Esophagus (tissue), 2 donors: ENCODE results near the gene GPR68. TPM values are rescaled to one million over a fixed set of nuclear protein-coding genes. Genes with fewer than 3 reads are reported as not detected.
A peak's percentile ranks its signal among the peaks of the same experiment; 100 is the strongest.
"Not testable (repeated sequence)": the region's sequence is repeated elsewhere in the genome, so short reads cannot be mapped to it uniquely, and the experiment has no call there.

Source experiments
- H3K27ac ChIP-seq, 2 donors: one replicate each; pipeline ENCODE4 v1.5.1; 2013; ENCODE audit warnings: low read depth in 2 of 2, mild to moderate bottlenecking in 2 of 2, inconsistent platforms in 1 of 2, low read length in 1 of 2, moderate library complexity in 1 of 2
- H3K27me3 ChIP-seq, 2 donors: one replicate each; pipeline ENCODE4 v1.6.1; 2013; ENCODE audit warnings: low read length in 2 of 2, control low read depth in 1 of 2, mild to moderate bottlenecking in 1 of 2; ENCODE audit not compliant: insufficient read depth in 2 of 2, control insufficient read depth in 1 of 2
- H3K36me3 ChIP-seq, 2 donors: one replicate each; pipeline ENCODE4 v1.6.1; 2013; ENCODE audit warnings: low read length in 1 of 2; ENCODE audit not compliant: control insufficient read depth in 2 of 2, insufficient read depth in 2 of 2
- H3K4me1 ChIP-seq, 2 donors: one replicate each; pipeline ENCODE4 v1.6.1; 2013; ENCODE audit warnings: low read length in 1 of 2; ENCODE audit not compliant: control insufficient read depth in 2 of 2, insufficient read depth in 2 of 2
- H3K4me3 ChIP-seq, 2 donors: one replicate each; pipeline ENCODE4 v1.5.1; 2013; ENCODE audit warnings: low read length in 2 of 2, mild to moderate bottlenecking in 2 of 2, low read depth in 1 of 2, moderate library complexity in 1 of 2
- H3K9me3 ChIP-seq, 2 donors: one replicate each; pipeline ENCODE4 v1.6.1; 2013; ENCODE audit warnings: mild to moderate bottlenecking in 2 of 2, low read depth in 1 of 2, low read length in 1 of 2, moderate library complexity in 1 of 2; ENCODE audit not compliant: control insufficient read depth in 2 of 2, insufficient read depth in 1 of 2
- WGBS, 2 donors: extraction: QIAGEN DNeasy Blood & Tissue Kit; methylation state at CpG; one replicate each; pipeline ENCODE4 v1.1.7; 2013; 5-methylcytosine and 5-hydroxymethylcytosine counted together
- polyA plus RNA-seq, 2 donors: library from polyadenylated mRNA; stranded (reverse); fragments of 200-250 nt; gene quantifications; one replicate each; pipeline ENCODE4 v1.2.3, GENCODE V29; 2013
- donor health status: healthy with polysubstance abuse.
- donor health status: Bipolar disorder and iron deficiency.

Gene GPR68
- polyA plus RNA-seq, 2 donors: 0.71 to 4.8 TPM

DNA sequence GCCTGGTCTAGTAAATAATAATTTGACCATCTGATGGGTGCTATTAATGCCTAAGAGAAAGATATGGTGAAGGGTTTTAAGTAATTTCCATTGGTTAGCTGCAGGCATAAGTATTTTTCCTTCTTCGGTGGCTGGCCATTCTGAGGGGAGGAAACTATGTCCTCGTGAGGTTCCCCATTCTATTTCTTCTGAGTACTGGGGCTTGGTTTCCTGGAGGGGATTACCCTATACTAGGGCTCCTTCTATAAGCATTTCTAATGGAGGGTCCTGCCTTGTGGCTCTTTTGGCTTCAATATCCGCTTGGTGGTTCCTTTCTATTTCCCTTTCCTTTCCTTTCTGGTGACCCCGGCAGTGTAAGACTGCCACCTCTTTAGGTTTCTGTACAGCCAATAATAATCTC lies 18.1 kb downstream of the GPR68 start:
- H3K4me1 ChIP-seq, H3K27me3 ChIP-seq, H3K4me3 ChIP-seq, H3K27ac ChIP-seq, H3K9me3 ChIP-seq: not testable (repeated sequence)
- 79 to 85% methylated on average over 4 of the region's 4 CpGs for WGBS, 2 donors
- peaks cover 4 to 10% of the 10 kb centered on the region in 2 donors for H3K36me3 ChIP-seq

DNA sequence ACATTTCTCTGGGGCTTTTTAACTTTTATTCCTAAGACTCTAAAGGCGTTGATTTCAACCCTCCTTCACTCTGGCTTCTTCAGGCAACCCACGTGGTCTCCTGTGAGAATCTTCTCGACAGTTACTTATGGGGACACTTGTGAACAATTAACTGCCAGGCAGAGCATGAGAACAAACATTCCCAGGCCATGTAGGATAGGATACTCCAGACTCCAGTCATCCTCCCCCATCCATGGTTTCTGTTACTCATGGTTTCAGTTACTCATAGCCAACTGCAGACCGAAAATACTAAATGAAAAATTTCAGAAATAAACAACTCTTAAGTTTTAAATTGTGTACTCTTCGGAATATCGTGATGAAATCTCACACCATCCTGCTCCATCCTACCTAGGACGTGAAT lies 19.5 kb downstream of the GPR68 start:
- H3K36me3 ChIP-seq: peaks cover 4 to 10% of the 10 kb centered on the region in 2 donors
- no peaks in the 10 kb centered on the region for H3K27me3 ChIP-seq
- H3K9me3 ChIP-seq: no peaks in the 10 kb centered on the region
- peaks cover 2 to 3% of the 10 kb centered on the region in 2 donors for H3K4me1 ChIP-seq
- no peak overlapping the region for H3K27ac ChIP-seq
- WGBS, 2 donors: 90 to 93% methylated on average over 7 of the region's 7 CpGs
- no peak overlapping the region for H3K4me3 ChIP-seq

DNA sequence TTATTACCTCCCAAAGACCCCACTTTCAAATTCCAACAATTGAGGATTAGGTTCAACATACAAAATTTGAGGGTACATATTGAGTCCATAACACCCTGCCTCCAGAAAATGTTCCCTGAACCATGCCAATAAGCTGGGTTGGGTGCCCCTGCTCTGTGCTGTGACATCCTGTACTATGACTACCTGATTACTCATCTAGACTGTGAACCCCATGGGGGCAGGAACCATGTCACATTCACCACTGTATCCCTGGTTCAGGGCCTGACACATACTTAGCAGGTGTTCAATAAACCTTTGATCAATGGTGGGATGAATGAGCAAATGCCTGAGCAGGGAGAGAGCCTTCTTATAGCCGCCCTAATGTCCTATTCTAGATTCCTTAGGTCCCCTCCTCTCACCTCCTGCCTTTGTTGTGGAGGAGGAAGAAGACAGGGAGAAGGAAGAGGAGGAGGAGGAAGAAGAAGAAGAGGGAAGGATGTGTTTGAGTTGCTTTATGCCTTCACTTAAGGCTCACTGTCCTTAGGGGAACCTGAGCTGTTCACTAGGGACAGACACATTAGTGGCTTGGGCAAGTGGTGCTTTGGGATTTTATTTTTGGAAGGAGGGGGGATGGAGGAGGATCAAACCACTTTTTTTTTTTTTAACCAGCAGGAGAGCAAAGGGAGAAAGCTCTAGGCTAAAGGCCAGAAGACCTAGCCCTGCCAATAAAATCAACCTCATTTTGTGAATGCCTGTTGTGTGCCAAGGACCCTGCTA lies 21.3 kb downstream of the GPR68 start:
- Histone ChIP-seq H3K27me3 (no peaks in the 10 kb centered on the region), H3K4me3 (no peak overlapping the region), H3K36me3 (peaks cover 4 to 8% of the 10 kb centered on the region in 2 donors), H3K4me1 (peaks cover 2 to 7% of the 10 kb centered on the region in 2 donors), H3K9me3 (no peaks in the 10 kb centered on the region), H3K27ac (peak overlapping the region in 1 of 2 donors; percentile 35)
- WGBS, 2 donors: 90 to 100% methylated on average over 1 of the region's 1 CpG

DNA sequence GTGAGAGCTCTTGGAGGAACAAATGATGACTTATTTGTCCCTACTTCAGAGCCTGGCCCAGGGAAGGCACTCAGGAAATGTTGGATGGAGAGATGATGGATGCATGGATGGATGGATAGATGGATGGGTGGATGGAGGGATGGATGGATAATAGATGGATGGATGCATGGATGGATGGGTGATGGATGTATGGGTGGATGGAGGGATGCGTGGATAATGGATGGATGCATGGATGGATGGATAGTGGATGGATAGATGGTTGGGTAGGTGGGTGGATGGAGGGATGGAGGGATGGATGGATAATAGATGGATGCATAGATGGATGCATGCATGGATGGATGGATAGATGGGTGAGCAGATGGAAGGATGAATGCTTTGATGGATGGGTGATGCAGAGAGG lies 23.2 kb downstream of the GPR68 start:
- peak overlapping the region; percentile 65 to 89 for H3K27ac ChIP-seq
- no peaks in the 10 kb centered on the region for H3K27me3 ChIP-seq
- H3K9me3 ChIP-seq: no peaks in the 10 kb centered on the region
- peaks cover 4 to 14% of the 10 kb centered on the region in 2 donors for H3K36me3 ChIP-seq
- 97 to 100% methylated on average over 1 of the region's 1 CpG for WGBS, 2 donors
- H3K4me3 ChIP-seq: no peak overlapping the region
- H3K4me1 ChIP-seq: peaks cover 2 to 7% of the 10 kb centered on the region in 2 donors

DNA sequence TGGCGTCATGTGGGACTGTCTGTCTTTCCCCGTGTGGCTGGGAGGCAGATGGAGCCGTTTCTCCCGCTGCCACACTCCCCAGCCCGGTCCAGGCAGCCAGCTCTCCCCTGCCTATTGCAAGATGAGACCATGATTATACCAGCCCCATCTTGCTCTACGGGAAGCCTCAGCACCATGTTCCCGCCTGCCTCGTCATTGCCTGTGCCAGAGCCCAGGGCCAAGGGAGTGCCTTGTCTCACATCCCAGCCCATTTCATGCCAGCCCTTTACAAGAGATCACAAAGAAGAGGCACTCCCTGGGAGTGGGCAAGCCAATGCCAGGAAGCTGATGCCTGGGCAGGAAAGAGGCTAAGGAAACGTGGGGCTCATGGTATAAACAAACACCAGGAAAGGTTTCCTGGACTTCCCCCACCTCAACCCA lies 23.9 kb downstream of the GPR68 start:
- Histone ChIP-seq H3K27ac (peak overlapping the region; percentile 69 to 89), H3K4me3 (no peak overlapping the region), H3K9me3 (no peaks in the 10 kb centered on the region), H3K27me3 (no peaks in the 10 kb centered on the region), H3K36me3 (peaks cover 6 to 19% of the 10 kb centered on the region in 2 donors), H3K4me1 (peaks cover 2 to 7% of the 10 kb centered on the region in 2 donors)
- WGBS, 2 donors: 48 to 66% methylated on average over 9 of the region's 9 CpGs

DNA sequence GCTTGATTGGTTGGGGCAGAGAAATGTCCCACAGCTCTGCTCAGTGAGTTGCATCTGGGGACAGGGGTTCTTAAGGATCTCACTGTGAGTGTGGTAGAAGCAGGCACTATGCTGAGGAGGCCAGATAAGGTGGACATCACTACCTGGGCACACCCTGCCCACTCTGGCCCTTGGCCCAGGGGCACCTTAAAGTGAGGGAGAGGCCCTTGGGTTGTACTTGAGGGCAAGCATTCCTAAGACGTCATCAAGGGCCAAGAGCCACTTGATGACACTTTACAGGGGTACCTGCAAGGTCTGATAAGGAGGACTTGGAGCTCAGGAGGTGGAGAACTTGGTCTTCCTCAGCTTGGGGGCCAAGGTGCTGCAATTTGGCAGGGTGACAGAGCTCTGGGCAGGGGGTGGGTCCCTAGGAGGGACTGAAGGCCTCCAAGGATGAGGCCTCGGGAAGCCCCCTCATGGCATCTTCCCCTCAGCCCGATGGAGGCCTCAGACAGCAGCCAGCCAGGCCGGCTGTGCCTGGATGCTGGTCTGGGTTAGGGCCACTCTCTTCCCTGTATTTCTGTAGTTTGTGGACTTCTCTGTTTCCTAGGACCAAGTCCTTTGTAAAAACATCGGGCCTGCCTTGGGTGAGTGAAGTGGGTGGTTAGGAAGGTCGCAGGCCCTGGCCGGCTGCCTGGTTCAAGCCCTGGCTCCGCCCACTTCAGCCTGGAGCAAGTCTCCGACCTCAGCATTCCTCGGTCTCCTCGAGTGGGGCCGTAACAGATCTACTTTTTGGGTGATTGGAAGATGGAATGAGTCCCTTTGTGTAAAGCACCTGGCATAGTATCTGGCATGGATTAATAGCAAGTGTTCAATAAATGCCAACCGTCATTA lies 24.8 kb downstream of the GPR68 start:
- Histone ChIP-seq H3K36me3 (peaks cover 6 to 22% of the 10 kb centered on the region in 2 donors), H3K4me1 (peaks cover 2 to 7% of the 10 kb centered on the region in 2 donors), H3K27me3 (no peaks in the 10 kb centered on the region), H3K9me3 (no peaks in the 10 kb centered on the region), H3K4me3 (no peak overlapping the region), H3K27ac (peak overlapping the region; percentile 69 to 89)
- WGBS, 2 donors: 41 to 55% methylated on average over 13 of the region's 13 CpGs

DNA sequence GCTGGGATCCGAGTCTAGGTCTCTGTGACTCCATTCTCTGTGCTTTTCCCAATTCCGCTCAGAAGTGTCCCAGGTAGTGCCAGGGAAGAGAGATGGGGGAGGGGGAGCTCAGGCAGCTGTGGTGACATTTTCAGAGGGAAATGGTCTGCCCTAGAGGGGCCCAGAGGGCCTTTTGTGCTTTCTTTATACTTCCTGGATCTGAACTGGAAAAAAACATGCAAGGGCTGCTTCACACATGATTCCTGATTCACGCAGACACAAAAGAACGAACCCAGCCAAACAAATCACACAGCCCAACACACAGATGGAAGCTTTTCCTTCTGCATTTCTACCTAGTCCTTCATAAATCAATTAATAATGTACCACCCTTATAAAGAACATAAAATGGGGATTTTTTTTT lies 26.5 kb downstream of the GPR68 start:
- Histone ChIP-seq H3K27me3 (no peaks in the 10 kb centered on the region), H3K9me3 (no peaks in the 10 kb centered on the region), H3K4me1 (peaks cover 0 to 7% of the 10 kb centered on the region in 2 donors), H3K4me3 (no peak overlapping the region), H3K27ac (peak overlapping the region in 1 of 2 donors; percentile 47), H3K36me3 (peaks cover 3 to 20% of the 10 kb centered on the region in 2 donors)
- 76 to 80% methylated on average over 4 of the region's 4 CpGs for WGBS, 2 donors

DNA sequence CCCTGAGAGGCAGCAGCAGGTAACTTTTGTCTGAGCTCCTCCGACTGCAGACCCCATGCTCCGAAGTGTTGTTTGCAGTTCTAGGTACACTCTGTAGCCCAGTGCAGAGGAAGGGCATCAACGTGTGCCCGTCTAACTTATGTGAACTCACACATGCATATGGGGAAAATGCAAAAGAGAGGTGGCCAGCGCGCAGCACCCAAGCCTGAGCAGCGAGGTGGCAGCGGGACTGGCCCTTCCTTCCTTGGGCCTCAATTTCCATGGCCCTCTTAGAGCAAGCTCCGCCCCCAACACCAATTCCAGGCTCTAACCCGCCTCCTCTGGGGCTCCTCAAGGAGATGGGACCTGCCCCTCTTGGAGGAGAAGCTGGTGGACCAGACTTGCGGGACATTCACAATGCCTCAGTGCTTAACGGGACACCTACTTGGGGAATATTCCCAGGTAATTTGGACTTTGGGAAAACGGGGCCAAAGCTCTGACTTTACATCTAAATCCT lies 27.7 kb downstream of the GPR68 start:
- WGBS, 2 donors: 97% methylated on average over 13 of the region's 13 CpGs
- H3K27me3 ChIP-seq: no peaks in the 10 kb centered on the region
- H3K4me3 ChIP-seq: no peak overlapping the region
- H3K36me3 ChIP-seq: peaks cover 3 to 16% of the 10 kb centered on the region in 2 donors
- no peak overlapping the region for H3K27ac ChIP-seq
- no peaks in the 10 kb centered on the region for H3K9me3 ChIP-seq
- peaks cover 0 to 7% of the 10 kb centered on the region in 2 donors for H3K4me1 ChIP-seq

DNA sequence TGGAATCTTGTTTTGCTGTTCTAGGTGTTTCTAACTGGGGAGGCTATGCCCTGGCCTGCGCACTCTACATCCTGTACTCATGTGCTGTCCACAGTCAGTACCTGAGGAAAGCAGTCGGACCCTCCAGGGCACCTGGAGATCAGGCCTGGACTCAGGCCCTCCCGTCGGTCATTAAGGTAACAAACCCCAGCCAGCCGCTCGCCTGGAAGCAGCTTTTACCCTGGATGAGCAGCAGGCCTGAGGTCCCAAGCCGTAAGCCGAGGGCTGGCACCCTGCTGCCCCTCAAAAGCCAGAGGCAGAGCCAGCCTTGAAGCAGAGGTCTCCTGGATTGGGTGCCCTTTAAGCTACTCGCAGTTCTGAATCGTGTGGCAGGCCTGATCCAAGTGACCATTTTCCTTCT lies 29.1 kb downstream of the GPR68 start:
- 96% methylated on average over 10 of the region's 10 CpGs for WGBS, 2 donors
- H3K27ac ChIP-seq: no peak overlapping the region
- no peak overlapping the region for H3K4me3 ChIP-seq
- H3K36me3 ChIP-seq: peaks cover 3 to 16% of the 10 kb centered on the region in 2 donors
- no peaks in the 10 kb centered on the region for H3K27me3 ChIP-seq
- H3K4me1 ChIP-seq: peaks cover 0 to 7% of the 10 kb centered on the region in 2 donors
- H3K9me3 ChIP-seq: no peaks in the 10 kb centered on the region
